GM08714 (cell line): ENCODE data around the gene LETM1.
A peak's percentile ranks its signal among the peaks of the same experiment; 100 is the strongest.

Source experiments
- H3K4me3 ChIP-seq: fragments of 200-500 bp; sonication (Bioruptor generic); 2 replicates; pipeline ENCODE4 v1.5.1; 2014; ENCODE audit warnings: mild to moderate bottlenecking, low read length, inconsistent platforms
- ZNF274 ChIP-seq: IDR thresholded peaks from 2 replicates; pipeline ENCODE4 v1.6.1; 2012; ENCODE audit warnings: mild to moderate bottlenecking, low read depth, low read length

The LETM1 gene

DNA sequence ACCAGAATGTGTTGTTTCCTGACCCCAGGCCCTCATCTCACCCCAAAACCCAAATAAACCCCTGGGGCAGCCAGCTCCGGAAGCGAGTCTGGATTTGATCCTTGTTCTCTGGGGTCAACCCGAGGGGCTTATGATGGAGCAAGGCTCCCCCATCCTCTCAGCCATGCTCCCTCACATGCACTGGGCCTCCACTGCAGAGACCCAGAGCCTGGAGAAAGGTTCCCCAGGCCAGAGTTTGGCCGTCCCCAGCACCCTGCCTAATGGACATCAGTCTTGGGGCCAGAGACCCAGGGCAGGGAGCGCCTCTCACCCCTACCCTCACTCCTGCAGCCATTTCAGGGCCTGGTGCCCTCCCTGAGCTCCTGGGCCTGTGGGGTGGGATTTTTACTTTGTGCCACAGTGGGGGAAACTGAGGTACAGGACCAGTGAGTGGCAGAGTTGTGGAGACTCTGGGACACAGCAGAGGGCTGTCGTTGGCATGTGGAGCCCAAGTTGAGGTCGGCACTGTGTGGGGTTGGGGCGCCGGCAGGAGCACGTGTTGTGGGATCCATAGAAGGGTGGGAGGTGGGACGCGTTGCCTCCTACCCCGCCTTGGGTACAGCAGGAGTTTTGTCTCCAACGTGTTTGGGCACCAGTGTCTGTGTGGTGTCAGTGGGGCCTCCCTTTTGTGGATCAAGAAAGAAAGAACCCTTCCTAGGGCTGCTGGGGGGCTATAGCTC, 59.3 kb downstream of the LETM1 start:
- no peak overlapping the region for H3K4me3 ChIP-seq
- TF ChIP-seq ZNF274 = no peak

DNA sequence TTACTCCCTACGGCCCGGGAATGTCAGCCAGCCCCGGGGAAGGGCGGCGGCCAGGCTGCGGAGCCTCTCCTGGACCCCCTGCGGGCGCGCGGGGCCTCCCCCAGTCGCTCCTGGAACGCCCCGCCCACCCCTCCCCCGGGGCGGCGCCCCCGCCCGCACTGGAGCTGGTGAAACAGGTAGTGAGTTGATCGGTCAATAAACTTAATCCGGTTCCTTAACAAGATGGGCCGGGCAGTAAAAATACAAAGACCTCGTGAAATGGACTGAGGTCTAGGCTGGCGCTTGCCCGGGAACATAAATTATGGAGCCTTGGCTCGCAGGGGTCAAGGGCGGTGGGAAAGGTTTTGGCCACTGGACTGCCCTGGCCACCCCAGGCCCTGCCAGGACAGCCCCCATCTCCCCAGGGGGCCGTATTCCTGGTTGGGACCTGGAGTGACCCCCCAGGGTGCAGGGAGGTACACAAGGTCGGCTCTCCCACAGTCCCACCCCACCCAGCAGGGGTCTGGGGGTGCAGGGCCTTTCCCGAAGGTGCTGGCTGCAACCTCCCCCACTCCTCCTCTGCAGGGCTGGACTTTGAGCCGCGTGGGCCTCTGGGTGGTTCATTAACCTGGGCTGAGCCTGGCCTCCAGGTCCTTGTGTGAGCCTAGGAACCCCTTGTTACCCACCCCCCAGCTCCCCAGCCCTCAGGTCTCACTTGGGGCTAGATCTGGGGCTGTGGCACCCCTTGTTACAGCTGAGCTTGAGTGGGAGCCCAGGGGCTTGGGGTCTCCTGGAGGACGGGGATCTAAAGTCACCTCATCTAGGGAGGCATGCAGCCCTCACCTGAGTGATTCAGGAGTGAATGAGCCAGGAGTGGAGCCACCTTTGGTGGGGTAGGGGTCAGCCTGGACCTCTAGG, 60.4 kb downstream of the LETM1 start:
- H3K4me3 ChIP-seq = no peak overlapping the region
- TF ChIP-seq ZNF274 = no peak

DNA sequence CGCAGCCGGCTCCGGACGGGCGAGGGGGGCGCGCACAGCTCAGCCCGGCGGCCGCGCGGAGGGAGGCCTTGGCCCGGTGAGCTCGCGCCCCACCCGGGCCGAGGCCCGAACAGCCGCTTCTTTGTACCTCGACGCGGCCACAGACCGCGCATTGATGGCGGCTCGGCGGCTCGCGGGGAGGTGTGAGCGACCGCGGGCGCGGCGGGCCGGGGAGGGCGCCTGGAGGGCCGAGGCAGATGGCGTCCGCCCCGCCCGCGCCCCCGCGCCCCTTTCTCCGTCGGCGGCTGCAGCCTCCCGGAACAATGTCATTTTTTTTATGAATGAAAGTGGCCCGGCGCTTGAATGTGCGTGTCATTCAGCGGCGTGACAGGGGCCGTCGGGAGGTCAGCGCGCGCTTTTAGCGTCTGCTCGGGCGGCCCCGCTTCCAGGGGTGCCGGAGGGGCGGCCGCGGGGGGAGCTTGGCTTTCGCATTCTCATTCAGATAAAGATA, 61.1 kb downstream of the LETM1 start:
- TF ChIP-seq ZNF274 = no peak
- no peak overlapping the region for H3K4me3 ChIP-seq

DNA sequence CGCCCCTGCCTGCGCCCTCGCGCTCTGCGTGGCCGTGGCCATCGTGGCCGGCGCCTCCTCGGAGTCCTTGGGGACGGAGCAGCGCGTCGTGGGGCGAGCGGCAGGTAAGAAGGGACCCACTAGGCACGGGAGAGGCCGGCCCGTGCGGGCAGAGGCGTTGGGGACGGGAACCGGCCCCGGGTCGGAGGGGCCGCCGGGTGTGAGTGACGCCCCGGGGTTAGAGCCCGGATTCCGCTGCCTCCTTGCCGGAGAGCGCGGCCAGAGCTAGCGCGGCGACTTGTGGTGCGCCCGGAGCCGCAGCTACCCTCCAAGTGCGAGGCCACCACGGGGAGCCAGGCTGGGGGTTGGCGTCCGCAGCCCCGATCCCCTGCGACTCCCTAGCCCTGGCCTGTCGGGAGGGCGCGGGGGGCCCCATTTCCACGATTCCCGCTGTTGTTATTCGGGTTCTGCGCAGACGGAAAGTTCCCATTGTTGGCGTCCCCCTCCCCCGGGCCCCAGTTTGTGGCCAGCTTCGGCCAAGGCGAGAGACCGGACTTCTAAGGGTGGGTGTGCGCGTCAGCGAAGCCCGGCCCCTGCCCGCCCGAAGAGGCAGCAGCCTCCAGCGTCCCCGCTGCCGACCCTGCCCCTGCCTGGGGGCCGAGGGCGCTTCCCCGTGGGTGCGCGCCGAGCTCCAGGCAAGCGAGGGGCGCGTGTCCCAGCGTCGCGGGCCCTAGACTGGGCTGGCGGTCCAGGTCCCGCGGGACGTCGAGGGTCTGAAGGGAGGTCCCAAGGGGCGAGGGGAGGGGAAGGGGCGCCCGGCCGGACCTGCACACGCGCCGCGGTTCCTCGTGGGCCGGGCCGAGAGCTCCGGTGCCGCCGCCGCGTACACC, 61.8 kb downstream of the LETM1 start:
- no peak for TF ChIP-seq ZNF274
- no peak overlapping the region for H3K4me3 ChIP-seq

DNA sequence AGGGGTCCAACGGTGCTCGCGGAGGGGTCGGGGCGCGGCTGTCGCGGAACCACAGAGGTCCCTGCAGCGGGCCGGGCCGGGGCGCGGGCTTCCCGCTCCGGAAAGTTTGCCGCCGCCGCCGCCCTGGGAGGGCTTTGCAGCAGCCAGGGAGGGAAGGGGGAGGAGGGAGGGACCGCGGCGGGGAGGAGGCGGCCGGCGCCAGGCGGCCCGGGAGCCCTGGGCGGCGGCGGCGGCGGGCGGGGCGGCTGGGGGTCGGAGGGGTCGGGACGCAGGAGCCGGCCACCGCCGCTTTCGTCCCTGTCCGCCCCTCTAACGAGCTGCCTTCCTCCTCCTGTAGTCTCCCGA, 62.5 kb downstream of the LETM1 start:
- peak overlapping the region; percentile 20; the same call in 1 of the 2 replicates for H3K4me3 ChIP-seq
- TF ChIP-seq ZNF274 = no peak

DNA sequence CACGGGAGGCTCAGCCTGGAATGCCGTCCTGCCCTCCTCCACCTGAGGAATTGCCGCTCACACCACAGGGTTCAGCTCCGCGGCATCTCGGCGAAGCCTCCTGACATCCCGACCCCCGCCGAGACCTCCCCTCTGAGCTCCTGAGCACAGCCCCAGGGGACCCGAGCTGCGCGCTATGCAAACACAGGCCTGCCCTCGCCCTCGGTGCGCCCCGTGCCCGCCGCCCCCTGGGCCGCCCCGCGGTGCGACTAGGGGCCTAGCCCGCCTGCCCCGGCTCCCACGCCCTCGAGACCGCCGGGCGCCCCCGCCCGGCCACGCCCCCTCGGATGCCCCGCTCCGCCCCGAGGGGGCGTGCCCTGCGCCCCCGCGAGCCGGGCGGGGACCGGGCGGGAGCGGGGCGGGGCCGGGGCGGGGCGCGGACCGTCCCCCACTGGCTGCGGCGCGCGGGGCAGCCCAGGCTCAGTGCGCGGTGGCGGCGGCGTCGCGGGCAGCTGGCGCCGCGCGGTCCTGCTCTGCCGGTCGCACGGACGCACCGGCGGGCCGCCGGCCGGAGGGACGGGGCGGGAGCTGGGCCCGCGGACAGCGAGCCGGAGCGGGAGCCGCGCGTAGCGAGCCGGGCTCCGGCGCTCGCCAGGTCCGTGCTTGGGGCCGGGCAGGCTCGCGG, 63.0 kb downstream of the LETM1 start, which contains the start of gene FGFR3:
Gene FGFR3, plus strand, starts transcription at position 462 of the 664 bp plus-strand sequence. CDS start 642 bp downstream, outside the sequence.
- H3K4me3 ChIP-seq = peak within 1 kb of the TSS; percentile 20; the same call in 1 of the 2 replicates
- TF ChIP-seq ZNF274 = no peak

DNA sequence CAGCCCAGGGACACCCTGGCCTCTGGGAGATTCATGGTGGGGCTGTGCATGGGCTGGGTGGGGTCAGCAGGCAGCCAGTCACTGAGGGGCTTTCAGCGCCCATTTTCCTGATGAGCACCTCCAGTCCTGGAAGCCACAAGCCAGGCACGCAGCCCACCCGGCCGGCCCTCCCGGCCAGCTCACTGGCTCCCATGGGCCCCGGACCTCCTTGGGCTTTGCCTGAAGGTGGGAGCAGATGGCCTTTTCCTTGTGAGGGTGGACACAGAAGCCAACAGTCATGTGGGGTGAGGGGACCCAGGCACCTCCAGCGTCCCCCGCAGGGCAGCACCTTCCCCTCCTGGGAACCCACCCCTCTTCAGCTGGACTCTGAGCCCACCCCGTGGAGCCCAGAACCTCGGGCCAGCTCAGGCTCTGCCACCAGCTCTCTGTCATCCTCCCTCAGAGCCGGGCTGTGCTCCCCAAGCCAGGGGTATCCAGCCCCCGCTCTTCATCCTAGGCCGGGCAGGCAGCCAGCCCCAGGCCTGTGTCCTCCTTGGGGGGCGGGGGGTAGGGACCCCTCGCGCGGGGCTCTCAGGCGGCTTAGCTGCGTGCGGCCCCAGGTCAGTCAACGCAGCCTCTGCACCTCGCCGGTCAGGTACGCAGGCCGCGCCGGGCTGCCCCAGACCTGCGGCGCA, 63.7 kb downstream of the LETM1 start:
- TF ChIP-seq ZNF274 = no peak
- H3K4me3 ChIP-seq = no peak overlapping the region

DNA sequence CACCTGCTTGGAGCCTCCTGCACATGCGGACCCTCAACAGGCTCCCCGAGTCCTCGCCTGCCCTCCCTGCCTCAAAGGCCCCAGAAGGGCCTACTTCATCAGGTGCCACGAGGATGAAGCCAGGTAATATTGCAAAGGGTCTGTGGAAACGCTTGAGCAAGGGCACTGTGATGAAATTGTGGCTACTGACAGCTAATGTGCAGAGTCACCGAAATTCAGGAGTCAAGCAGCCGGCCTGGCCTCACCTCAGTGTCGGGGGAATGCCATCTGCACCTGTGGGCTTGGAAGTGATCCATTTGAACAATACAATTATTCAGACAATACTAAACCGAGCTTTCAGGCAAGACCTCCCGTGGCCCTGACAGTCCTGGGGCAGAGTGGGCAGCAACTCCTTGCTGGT, 66.0 kb downstream of the LETM1 start:
- no peak for TF ChIP-seq ZNF274
- H3K4me3 ChIP-seq = no peak overlapping the region

DNA sequence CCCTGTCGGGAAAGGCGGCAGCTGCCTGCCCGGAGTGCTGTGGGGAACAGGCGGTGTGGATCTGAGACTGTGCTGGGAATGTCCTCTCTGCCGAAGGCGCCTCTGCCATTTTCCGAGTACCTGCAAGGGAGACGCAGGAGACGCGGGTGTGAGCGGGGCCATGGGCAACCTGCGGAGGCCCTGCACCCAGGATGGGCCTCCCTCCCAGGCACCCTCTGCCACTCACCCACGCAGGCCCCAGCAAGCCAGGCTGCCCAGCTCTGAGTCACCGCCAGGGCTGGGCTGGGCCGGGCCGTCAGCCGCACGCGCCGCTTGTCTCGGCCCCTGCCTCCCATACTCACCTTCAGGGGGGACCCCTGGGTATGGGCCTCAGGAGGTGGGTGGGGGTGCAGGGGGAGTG, 66.4 kb downstream of the LETM1 start:
- no peak for TF ChIP-seq ZNF274
- no peak overlapping the region for H3K4me3 ChIP-seq

DNA sequence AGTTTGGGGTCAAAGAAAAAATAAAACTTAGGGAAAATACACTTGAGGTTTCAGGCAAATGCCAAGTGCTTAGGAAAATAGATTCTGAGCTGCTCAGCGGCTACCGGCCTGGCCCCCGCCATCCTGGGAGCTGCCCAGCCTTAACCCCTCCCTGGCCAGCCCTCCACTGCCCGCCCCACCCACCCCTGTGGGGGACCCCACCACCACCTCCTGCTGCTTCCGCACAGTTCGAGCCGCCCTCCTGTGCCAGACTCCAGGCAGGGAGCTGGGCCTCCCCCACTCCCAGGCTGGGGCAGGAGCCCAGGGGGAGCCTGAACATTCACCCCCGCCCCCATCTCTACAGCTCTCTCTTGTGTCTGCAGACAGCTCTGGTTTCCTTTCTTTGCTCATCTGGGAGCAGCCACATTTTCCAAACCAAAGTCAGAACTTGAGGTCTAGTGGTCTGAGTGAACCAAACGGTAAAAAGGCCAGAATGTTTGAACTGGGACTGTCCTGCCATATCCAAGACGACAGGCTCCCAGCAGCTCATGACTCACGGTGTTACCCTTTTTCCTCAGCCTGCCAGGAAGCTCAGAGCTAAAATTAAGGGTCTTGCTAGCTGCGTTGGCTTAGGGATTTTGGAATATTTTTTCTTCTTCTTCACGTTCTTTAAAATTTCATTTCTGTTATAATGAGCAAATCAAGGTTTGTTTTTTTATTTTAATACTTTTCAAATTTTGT, 67.5 kb downstream of the LETM1 start:
- H3K4me3 ChIP-seq = no peak overlapping the region
- TF ChIP-seq ZNF274 = no peak

DNA sequence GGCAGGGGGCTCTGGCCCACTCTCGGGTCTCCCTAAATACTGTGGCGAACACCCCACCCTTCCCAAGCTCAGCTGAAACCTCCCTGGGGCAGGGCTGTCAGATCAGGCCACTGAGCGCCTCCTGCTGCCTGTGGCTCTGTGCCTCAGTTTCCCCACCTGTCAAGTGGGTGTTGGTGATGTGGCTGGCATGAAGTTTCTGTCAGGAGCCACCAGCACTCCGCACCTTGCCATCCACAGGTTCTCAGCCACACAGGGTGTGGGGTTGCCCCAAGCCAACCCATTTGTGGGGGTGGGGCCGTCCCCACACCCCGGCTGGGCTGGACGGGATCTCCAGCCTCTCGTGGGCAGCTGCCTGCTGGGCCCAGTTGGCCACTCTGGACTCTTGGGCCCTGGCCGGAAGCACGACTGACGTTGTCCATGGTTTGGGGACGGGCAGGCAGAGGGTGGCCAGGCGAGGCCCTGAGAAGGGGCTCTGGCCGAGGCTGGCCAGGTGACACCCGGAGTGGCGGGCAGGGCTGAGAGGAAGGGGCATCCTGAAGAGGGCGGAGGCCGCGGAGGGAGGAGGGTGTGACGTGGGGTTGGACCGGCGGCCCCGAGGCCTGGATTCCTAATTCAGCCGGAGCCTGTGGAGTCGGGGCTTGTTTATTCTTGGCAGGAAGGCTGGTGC, 68.4 kb downstream of the LETM1 start:
- no peak overlapping the region for H3K4me3 ChIP-seq
- no peak for TF ChIP-seq ZNF274
